GM19452 (cell line): ENCODE results near the gene CNIH1.
"Not testable (repeated sequence)": the region's sequence is repeated elsewhere in the genome, so short reads cannot be mapped to it uniquely, and the experiment has no call there.

Experiments used
- ATAC-seq: cut with Tn5 transposase; IDR thresholded peaks from one replicate; pipeline ENCODE4 v1.9.1; 2021; ENCODE audit not compliant: unreplicated experiment

CNIH1 gene

GRCh38 chr14:54387328-54387727 is 53.8 kb downstream of the CNIH1 start:
- no peak for ATAC-seq

- no peak for ATAC-seq
Observed at GRCh38 chr14:54385556-54385955, 55.6 kb downstream of the CNIH1 start.

GRCh38 chr14:54383835-54384234 is 57.3 kb downstream of the CNIH1 start:
- ATAC-seq, result no peak

- ATAC-seq, result no peak
Observed at GRCh38 chr14:54381821-54382220, 59.4 kb downstream of the CNIH1 start.

GRCh38 chr14:54380558-54380957 is 60.6 kb downstream of the CNIH1 start:
- ATAC-seq, result not testable (repeated sequence)

GRCh38 chr14:54378893-54379292 is 62.3 kb downstream of the CNIH1 start:
- ATAC-seq, result not testable (repeated sequence)

GRCh38 chr14:54377501-54377900 is 63.7 kb downstream of the CNIH1 start:
- ATAC-seq, result no peak

- ATAC-seq, result no peak
Observed at GRCh38 chr14:54374117-54374884, 66.9 kb downstream of the CNIH1 start.
